ENCODE results near the gene DCST2.
A peak's percentile ranks its signal among the peaks of the same experiment; 100 is the strongest.
"Not testable (repeated sequence)": the region's sequence is repeated elsewhere in the genome, so short reads cannot be mapped to it uniquely, and the experiment has no call there.

The DCST2 gene

GRCh38 chr1:155000726-155001424, 32.7 kb downstream of the DCST2 start:
- FAIRE-seq (peak; percentile 88), DNase-seq (ENCODE audit: insufficient read length, low spot score) (no peak)

GRCh38 chr1:155000411-155000725, 33.2 kb downstream of the DCST2 start:
- DNase-seq (ENCODE audit: insufficient read length, low spot score) (no peak), FAIRE-seq (no peak)

GRCh38 chr1:154999571-155000410, 33.8 kb downstream of the DCST2 start:
- DNase-seq (ENCODE audit: insufficient read length, low spot score) (no peak), FAIRE-seq (peak; percentile 28)

- peak; percentile 80 for DNase-seq (ENCODE audit: insufficient read length, low spot score)
- peak; percentile 92 for FAIRE-seq
These were observed 34.6 kb downstream of the DCST2 start for GRCh38 chr1:154998818-154999570.

GRCh38 chr1:154998201-154998780, 35.3 kb downstream of the DCST2 start:
- FAIRE-seq: no peak

GRCh38 chr1:154996966-154997701, 36.4 kb downstream of the DCST2 start:
- DNase-seq (ENCODE audit: insufficient read length, low spot score) (no peak), FAIRE-seq (no peak)

More at GRCh38 chr1:154998201-154998780, 35.3 kb downstream of the DCST2 start:
- no peak for DNase-seq (ENCODE audit: insufficient read length, low spot score)

- not testable (repeated sequence) for DNase-seq (ENCODE audit: insufficient read length, low spot score)
These were observed 38.1 kb downstream of the DCST2 start for GRCh38 chr1:154995301-154995983.

GRCh38 chr1:154994591-154994990, 39.0 kb downstream of the DCST2 start:
- DNase-seq (ENCODE audit: insufficient read length, low spot score): no peak
- FAIRE-seq: no peak

More at GRCh38 chr1:154995301-154995983, 38.1 kb downstream of the DCST2 start:
- FAIRE-seq: not testable (repeated sequence)

- FAIRE-seq (no peak), DNase-seq (ENCODE audit: insufficient read length, low spot score) (no peak)
These were observed 39.4 kb downstream of the DCST2 start for GRCh38 chr1:154994269-154994587.

GRCh38 chr1:154993572-154994268, 39.9 kb downstream of the DCST2 start, which contains the start of gene LENEP:
Gene LENEP, plus strand, starts transcription at chr1:154993586. Its CDS starts 22 bp downstream, at chr1:154993608.
- DNase-seq (ENCODE audit: insufficient read length, low spot score) (no peak), FAIRE-seq (no peak)

- FAIRE-seq (no peak), DNase-seq (ENCODE audit: insufficient read length, low spot score) (no peak)
These were observed 40.6 kb downstream of the DCST2 start for GRCh38 chr1:154992721-154993571.

GRCh38 chr1:154990276-154990675, 43.3 kb downstream of the DCST2 start:
- no peak for DNase-seq (ENCODE audit: insufficient read length, low spot score)

GRCh38 chr1:154989195-154989860, 44.3 kb downstream of the DCST2 start:
- FAIRE-seq: no peak
- DNase-seq (ENCODE audit: insufficient read length, low spot score): no peak

More at GRCh38 chr1:154990276-154990675, 43.3 kb downstream of the DCST2 start:
- FAIRE-seq: no peak

GRCh38 chr1:154988058-154988954, 45.3 kb downstream of the DCST2 start:
- no peak for FAIRE-seq
- DNase-seq (ENCODE audit: insufficient read length, low spot score): no peak

- DNase-seq (ENCODE audit: insufficient read length, low spot score): no peak
- no peak for FAIRE-seq
These were observed 46.3 kb downstream of the DCST2 start for GRCh38 chr1:154987326-154987725.

GRCh38 chr1:154986736-154987135, 46.8 kb downstream of the DCST2 start:
- not testable (repeated sequence) for DNase-seq (ENCODE audit: insufficient read length, low spot score); FAIRE-seq

Measured in GM19239 (cell line).